Measurements from ENCODE around the gene TOMM40. TPM values are rescaled to one million over a fixed set of nuclear protein-coding genes. Genes with fewer than 3 reads are reported as not detected.

TOMM40 gene
- total and polyA plus RNA-seq, 2 of the 13 experiments (the other 11 are each of a cell fraction or from before 2014, with no cell fraction given) = 72.0 to 110 TPM

DNA sequence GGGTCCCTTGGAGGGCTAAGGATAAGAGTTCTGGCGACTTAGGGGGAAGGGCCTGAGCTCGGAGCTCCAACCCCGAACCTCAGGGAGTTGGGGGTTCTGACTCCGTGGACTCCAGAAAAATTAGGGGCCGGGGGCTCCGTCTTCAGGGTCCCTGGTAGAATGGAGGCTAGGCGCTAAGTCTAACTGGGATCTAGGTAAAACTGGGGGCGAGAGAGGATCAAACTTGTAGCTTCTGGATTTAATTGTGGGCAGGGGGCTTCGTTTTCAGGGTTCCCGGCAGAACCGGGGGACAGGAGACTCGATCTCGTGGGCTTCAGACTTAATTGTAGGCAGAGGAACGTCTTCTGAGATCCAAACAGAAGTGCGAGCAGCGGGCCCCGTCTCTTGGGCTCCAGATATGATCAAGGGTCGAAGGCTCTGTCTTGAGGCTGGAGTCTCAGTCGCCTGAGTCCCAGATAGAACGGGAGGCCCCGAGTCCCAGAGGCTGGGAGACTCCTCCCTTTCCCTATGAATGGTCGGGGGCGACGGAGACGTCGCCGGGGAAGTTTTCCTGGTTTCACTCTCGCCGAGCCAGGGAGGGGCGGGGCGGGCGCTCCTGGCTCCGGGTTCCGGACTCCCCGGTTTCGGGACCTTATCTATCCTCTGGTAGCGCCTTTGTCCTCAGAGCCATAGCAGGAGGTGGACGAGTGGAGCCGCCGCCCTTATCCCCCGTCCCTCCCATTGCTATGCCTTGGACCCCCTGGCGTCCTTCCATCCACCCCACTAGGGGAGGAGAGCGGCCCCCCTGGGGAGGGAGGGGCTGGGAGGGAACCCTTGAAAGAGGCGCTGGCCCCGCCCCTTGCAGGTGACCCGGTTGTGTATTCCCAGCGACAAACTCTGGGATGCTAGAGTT is 43.7 kb upstream of the TOMM40 start:
- H3K9ac ChIP-seq (ENCODE audit: insufficient read depth, low read depth, low read length) = peak overlapping the region; percentile 100
- DNase-seq (ENCODE audit: low spot score) (peak; percentile 42), FAIRE-seq (no peak), ATAC-seq (peak; percentile 3)
- H2AFZ ChIP-seq (ENCODE audit: low read length) = no peak overlapping the region
- H3K27me3 ChIP-seq (ENCODE audit: control insufficient read depth in 1 of 2, insufficient read depth in 2 of 2, low read length in 2 of 2) = no peaks in the 10 kb centered on the region; a peak in 1 of 5 replicates
- BruUV-seq (replicated peaks) = TSS peak; percentile 92
- H3K4me3 ChIP-seq (replicated peaks in 1 of 3; ENCODE audit: insufficient read depth in 1 of 3, low read depth in 2 of 3, low read length in 3 of 3) = peak overlapping the region; percentile 76 to 95 (median 84)
- peaks cover 51% of the 10 kb centered on the region for H3K4me1 ChIP-seq (ENCODE audit: insufficient read depth, low read length)
- no peaks in the 10 kb centered on the region for H3K9me3 ChIP-seq (ENCODE audit: low read length)
- peaks cover 62% of the 10 kb centered on the region for H3K79me2 ChIP-seq (ENCODE audit: insufficient read depth, low read length)
- H3K4me2 ChIP-seq (ENCODE audit: low read depth, low read length) = peak overlapping the region; percentile 95
- intact Hi-C loops (cut with micrococcal nuclease; ENCODE audit: unreplicated experiment) (loop anchor here (2.0 to 10.0 kb wide), 2 partner anchors 43 to 107 kb away; partner anchors contain the start of genes CLPTM1 and TOMM40), in situ Hi-C loops (cut with HindIII; ENCODE audit: extremely low pct_ligation_motif_present, low pct_unique_long_range_greater_than_20kb) (loop anchor here (5.0 to 10.0 kb wide), 2 partner anchors 53 to 160 kb away; no protein-coding TSS in a partner anchor)
- H4K20me1 ChIP-seq (ENCODE audit: insufficient read depth, low read length) = peaks cover 39% of the 10 kb centered on the region
- POLR2A ChIA-PET = interaction anchor here (1.0 to 3.1 kb wide), 9 partner anchors 9 to 89 kb away, joined by 3 to 11 read pairs (median 4); partner anchors contain the start of genes APOC1, APOE and TOMM40
- H3K27ac ChIP-seq (ENCODE audit: extremely low read length, insufficient read depth, low read length) = peak overlapping the region; percentile 95
- H3K36me3 ChIP-seq (replicated peaks in 1 of 2; ENCODE audit: control insufficient read depth in 1 of 2, insufficient read depth in 2 of 2, low read length in 2 of 2) = peaks cover 0 to 4% of the 10 kb centered on the region in 2 experiments; a peak in 2 of 5 replicates
- 0% methylated on average over 19 of the region's 47 CpGs for WGBS (ENCODE audit: low lambda C conversion rate)
- CTCF ChIA-PET (ENCODE audit: low intra/inter-chr PET ratio, low total read pairs) = no interaction called here
- TF ChIP-seq, protein P1, sequence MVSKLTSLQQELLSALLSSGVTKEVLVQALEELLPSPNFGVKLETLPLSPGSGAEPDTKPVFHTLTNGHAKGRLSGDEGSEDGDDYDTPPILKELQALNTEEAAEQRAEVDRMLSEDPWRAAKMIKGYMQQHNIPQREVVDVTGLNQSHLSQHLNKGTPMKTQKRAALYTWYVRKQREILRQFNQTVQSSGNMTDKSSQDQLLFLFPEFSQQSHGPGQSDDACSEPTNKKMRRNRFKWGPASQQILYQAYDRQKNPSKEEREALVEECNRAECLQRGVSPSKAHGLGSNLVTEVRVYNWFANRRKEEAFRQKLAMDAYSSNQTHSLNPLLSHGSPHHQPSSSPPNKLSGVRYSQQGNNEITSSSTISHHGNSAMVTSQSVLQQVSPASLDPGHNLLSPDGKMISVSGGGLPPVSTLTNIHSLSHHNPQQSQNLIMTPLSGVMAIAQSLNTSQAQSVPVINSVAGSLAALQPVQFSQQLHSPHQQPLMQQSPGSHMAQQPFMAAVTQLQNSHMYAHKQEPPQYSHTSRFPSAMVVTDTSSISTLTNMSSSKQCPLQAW (CRISPR knock-in tag; IDR thresholded peaks at IDR 0.05) = no peak
- TF ChIP-seq, protein P2, sequence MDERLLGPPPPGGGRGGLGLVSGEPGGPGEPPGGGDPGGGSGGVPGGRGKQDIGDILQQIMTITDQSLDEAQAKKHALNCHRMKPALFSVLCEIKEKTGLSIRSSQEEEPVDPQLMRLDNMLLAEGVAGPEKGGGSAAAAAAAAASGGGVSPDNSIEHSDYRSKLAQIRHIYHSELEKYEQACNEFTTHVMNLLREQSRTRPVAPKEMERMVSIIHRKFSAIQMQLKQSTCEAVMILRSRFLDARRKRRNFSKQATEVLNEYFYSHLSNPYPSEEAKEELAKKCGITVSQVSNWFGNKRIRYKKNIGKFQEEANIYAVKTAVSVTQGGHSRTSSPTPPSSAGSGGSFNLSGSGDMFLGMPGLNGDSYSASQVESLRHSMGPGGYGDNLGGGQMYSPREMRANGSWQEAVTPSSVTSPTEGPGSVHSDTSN (CRISPR knock-in tag; IDR thresholded peaks at IDR 0.05) = no peak
- no peak for TF ChIP-seq ZNF225 (CRISPR knock-in tag; IDR thresholded peaks at IDR 0.05)
- TF ChIP-seq, protein P3, sequence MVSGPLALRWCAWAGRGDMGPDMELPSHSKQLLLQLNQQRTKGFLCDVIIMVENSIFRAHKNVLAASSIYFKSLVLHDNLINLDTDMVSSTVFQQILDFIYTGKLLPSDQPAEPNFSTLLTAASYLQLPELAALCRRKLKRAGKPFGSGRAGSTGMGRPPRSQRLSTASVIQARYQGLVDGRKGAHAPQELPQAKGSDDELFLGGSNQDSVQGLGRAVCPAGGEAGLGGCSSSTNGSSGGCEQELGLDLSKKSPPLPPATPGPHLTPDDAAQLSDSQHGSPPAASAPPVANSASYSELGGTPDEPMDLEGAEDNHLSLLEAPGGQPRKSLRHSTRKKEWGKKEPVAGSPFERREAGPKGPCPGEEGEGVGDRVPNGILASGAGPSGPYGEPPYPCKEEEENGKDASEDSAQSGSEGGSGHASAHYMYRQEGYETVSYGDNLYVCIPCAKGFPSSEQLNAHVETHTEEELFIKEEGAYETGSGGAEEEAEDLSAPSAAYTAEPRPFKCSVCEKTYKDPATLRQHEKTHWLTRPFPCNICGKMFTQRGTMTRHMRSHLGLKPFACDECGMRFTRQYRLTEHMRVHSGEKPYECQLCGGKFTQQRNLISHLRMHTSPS (CRISPR knock-in tag; IDR thresholded peaks at IDR 0.05; ENCODE audit: low read depth) = no peak
- TF ChIP-seq ZNF556 (CRISPR knock-in tag; IDR thresholded peaks at IDR 0.05; ENCODE audit: borderline replicate concordance) = peak; percentile 17; the same call in 1 of the 2 replicates
- no peak for TF ChIP-seq ZNF709 (CRISPR knock-in tag; IDR thresholded peaks at IDR 0.05)
- TF ChIP-seq FOXC1 (CRISPR knock-in tag; IDR thresholded peaks at IDR 0.05; ENCODE audit: borderline replicate concordance) = no peak
- no peak for TF ChIP-seq CTCF (CRISPR knock-in tag; IDR thresholded peaks at IDR 0.05)
- no peak for TF ChIP-seq ZNF296 (CRISPR knock-in tag; conservative IDR thresholded peaks at IDR 0.05)
- peak; percentile 15; the same call in 1 of the 2 replicates for TF ChIP-seq TFAP4 (IDR thresholded peaks at IDR 0.05; ENCODE audit: borderline replicate concordance, low read depth)
- TF ChIP-seq BCL6 (CRISPR knock-in tag; IDR thresholded peaks at IDR 0.05) = peak; percentile 32
- no peak for TF ChIP-seq ZNF20 (CRISPR knock-in tag; IDR thresholded peaks at IDR 0.05)
- TF ChIP-seq ZNF274 (CRISPR knock-in tag; IDR thresholded peaks at IDR 0.05) = 0 out of 2 replicates have a peak, but pooled peaks have one; percentile 40
- TF ChIP-seq, protein P4, sequence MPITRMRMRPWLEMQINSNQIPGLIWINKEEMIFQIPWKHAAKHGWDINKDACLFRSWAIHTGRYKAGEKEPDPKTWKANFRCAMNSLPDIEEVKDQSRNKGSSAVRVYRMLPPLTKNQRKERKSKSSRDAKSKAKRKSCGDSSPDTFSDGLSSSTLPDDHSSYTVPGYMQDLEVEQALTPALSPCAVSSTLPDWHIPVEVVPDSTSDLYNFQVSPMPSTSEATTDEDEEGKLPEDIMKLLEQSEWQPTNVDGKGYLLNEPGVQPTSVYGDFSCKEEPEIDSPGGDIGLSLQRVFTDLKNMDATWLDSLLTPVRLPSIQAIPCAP (CRISPR knock-in tag; IDR thresholded peaks at IDR 0.05; ENCODE audit: low read depth) = no peak

All from HepG2 (cell line).